ENCODE results near the gene FIBCD1.

The FIBCD1 gene

DNA sequence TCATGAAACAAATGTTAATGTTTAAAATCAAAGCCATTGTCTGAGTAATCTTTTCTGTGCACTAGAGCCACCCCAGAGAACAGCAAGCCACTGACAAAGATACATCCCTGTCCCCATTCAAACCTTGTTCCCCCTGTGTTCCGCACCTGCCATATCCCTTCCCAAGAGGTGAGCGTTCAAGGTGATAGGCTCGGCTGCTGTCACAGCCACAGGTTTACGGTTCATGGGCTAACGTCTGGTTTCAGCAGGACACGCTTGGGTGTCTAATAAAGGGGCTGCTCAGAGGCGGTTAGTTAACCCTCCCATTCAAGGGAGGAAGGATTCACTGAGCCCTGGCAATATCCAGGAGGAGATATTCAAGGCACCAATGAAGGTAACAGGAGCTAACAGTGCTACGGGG lies 45.5 kb upstream of the FIBCD1 start:
- DNase-seq (ENCODE audit: low spot score), result no peak
- TF ChIP-seq, protein P1, sequence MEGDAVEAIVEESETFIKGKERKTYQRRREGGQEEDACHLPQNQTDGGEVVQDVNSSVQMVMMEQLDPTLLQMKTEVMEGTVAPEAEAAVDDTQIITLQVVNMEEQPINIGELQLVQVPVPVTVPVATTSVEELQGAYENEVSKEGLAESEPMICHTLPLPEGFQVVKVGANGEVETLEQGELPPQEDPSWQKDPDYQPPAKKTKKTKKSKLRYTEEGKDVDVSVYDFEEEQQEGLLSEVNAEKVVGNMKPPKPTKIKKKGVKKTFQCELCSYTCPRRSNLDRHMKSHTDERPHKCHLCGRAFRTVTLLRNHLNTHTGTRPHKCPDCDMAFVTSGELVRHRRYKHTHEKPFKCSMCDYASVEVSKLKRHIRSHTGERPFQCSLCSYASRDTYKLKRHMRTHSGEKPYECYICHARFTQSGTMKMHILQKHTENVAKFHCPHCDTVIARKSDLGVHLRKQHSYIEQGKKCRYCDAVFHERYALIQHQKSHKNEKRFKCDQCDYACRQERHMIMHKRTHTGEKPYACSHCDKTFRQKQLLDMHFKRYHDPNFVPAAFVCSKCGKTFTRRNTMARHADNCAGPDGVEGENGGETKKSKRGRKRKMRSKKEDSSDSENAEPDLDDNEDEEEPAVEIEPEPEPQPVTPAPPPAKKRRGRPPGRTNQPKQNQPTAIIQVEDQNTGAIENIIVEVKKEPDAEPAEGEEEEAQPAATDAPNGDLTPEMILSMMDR (IDR thresholded peaks at IDR 0.05; ENCODE audit: extremely low read depth, missing control alignments), result no peak

DNA sequence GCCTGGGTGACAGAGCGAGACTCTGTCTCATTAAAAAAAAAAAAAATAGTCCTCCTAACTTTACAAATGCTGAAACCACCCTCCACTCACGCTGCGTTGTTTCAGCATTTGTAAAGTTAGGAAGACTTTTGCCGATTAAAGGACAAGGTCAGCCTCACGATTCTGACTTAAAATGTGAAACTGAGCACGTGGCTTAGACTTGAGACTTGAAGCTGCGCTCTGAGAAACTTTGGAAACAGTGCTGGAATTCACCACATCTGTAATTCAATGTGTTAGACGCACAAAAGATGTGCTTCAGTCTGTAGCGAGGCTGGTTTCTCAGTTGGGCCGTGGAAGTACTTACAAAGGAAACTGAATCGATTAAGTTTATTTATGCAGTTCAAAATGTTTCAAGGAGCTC lies 44.9 kb upstream of the FIBCD1 start:
- DNase-seq (ENCODE audit: low spot score), result no peak
- TF ChIP-seq, protein P1 (IDR thresholded peaks at IDR 0.05; ENCODE audit: extremely low read depth, missing control alignments), result no peak

DNA sequence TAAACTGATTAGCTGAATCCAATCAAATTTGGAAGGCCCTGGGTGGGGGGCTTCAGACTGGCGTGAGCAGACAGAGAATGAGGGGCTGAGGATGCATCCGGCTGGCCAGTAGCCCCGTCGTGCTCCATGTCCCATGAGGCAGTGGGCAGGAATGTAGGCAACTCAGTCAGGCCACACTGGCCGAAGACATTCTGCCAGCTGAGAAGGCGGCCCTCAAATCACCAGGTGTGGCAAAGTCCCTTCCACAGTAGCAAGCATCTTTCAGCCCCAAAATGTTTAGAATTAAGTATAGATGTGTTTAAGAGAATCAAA lies 44.3 kb upstream of the FIBCD1 start:
- TF ChIP-seq, protein P1 (IDR thresholded peaks at IDR 0.05; ENCODE audit: extremely low read depth, missing control alignments), result no peak

DNA sequence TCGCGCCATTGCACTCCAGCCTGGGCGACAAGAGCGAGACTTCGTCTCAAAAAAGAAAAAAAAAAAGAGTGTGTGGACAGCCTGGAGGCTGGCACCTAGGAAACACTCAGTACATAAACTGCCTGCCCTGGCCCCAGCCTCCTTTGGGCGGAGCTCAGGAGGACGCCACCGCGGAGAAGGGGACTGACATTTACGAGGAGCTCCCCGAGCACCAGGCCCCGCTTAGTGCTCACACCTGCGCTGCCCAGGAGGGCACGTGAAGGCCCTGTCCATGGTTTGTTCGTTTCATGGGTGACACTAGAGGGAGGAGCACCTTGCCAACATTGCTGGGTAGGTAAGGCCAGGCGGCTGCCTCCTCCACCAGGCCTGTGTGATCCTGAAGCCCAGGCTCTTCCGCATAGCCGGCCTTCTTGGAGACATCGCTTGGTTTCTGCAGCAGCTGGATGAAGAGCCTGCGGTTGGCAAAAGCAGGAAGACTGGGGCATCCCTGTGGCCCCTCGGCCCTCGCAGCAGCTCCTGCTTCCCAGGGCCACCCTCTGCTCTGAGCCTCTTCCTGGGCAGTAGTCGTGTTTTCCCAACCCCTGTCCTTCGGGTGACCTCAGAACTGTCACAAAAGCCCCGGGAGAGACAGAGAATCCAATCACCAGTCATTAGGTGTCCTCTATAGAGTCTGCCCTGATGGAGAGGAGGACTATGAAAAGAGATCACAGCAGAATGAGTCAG lies 43.8 kb upstream of the FIBCD1 start:
- no peak for DNase-seq (ENCODE audit: low spot score)
- TF ChIP-seq, protein P1 (IDR thresholded peaks at IDR 0.05; ENCODE audit: extremely low read depth, missing control alignments), result no peak

More for the DNA sequence above, 44.3 kb upstream of the FIBCD1 start:
- no peak for DNase-seq (ENCODE audit: low spot score)

DNA sequence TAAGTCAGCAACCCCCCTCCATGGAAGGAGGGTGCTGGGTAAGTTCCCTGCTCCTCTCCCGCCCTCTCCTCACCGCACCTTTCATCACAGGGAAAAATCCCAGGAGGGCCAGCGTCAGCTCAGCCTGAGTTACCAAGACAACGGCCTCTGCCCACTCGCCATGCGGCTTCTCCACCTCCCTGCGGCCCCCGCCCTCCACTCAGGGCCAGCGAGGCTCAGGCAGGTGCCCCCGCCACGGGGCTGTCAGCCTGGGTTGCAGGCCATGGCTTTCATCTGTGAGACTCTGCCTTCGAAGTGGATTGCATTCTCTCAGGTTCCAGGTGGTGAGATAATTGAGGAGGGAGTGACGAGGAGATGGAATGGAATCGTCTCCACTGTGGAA lies 42.7 kb upstream of the FIBCD1 start:
- DNase-seq (ENCODE audit: low spot score), result no peak
- TF ChIP-seq, protein P1 (IDR thresholded peaks at IDR 0.05; ENCODE audit: extremely low read depth, missing control alignments), result no peak

DNA sequence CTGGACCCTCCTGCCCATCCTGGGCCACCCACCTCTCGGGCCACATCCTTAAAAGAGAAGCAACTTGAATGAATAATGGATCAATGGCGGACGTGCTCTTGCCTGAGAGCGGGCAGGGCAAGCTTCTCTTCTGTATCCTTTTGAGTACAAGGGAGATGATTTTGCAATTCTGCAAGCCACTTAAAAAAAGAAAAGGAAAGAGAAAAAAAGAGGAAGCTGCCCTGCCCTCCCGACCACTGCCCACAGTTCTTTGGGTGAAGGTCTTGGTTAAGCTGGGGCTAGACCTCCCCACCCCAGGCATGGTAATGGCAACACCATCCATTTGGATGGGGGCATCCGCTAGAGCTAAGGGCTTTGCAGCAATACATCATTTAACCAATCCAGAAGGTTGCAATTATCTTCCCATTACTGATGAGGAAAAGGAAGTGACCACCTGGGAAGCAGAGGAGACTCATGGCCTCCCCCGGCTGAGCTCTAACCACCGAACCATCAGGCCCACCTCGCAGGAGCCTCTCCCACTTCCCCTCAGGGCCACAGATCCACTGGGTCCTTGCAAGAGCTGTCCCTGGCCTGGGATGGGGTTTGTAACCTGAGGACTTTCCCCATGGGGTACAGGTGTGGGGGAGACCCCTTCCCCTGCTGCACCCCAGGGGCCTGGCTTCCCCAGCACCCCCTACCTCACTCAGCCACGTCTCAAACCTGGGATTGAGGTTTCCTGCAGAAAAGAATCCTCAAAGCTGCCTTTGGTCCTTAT lies 42.1 kb upstream of the FIBCD1 start:
- no peak for DNase-seq (ENCODE audit: low spot score)
- TF ChIP-seq, protein P1 (IDR thresholded peaks at IDR 0.05; ENCODE audit: extremely low read depth, missing control alignments), result no peak

DNA sequence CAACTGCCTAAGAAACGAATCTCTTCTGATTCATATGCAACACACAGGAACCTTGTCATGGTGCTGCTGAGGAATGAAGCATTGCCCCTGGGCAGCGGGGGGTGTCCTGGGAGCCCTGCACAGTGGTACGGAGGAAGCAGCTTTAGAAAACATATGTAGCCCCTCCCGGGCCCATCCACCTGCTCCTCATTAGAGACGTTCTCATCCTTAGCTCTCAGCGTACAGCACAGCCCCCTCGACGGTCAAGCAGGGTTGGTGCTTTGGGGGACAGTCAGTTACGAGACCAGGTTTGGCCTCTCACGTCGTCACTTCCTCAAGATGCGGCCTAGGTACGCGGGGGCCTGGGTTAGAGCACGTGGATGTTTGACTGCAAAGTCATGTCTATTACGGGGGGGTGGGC lies 41.5 kb upstream of the FIBCD1 start:
- DNase-seq (ENCODE audit: low spot score), result no peak
- TF ChIP-seq, protein P1 (IDR thresholded peaks at IDR 0.05; ENCODE audit: extremely low read depth, missing control alignments), result no peak
